ENCODE results near the gene SH2D1A.

- TF ChIP-seq CTCF (conservative IDR thresholded peaks at IDR 0.05; ENCODE audit: low read length) (no peak), EZH2phosphoT487 (IDR thresholded peaks at IDR 0.05; ENCODE audit: borderline replicate concordance, low read depth, low read length) (no peak)
Measured at GRCh38 chrX:124342174-124342867, 4.0 kb upstream of the SH2D1A start.

Measured in OCI-LY7 (cell line).